ENCODE results near the gene C1QTNF3.

C1QTNF3 gene

GRCh38 chr5:34064656-34065055 is 21.6 kb upstream of the C1QTNF3 start:
- H3K9me3 ChIP-seq (ENCODE audit: control insufficient read depth in 1 of 2, low read length in 2 of 2) = no peaks in the 10 kb centered on the region
- no peak overlapping the region for H3K4me3 ChIP-seq (ENCODE audit: low read depth in 1 of 2, low read length in 2 of 2)

GRCh38 chr5:34062419-34062818 is 19.4 kb upstream of the C1QTNF3 start:
- H3K27me3 ChIP-seq (ENCODE audit: low read depth, low read length) = no peaks in the 10 kb centered on the region
- no peaks in the 10 kb centered on the region for H3K4me1 ChIP-seq (ENCODE audit: control insufficient read depth in 1 of 2, insufficient read depth in 2 of 2, low read length in 2 of 2)
- peaks cover 0 to 10% of the 10 kb centered on the region in 2 donors for H3K36me3 ChIP-seq (ENCODE audit: control insufficient read depth in 1 of 2, insufficient read depth in 2 of 2, low read length in 2 of 2)
- no peak overlapping the region for H3K27ac ChIP-seq (ENCODE audit: low read length)
- H3K9me3 ChIP-seq (ENCODE audit: control insufficient read depth in 1 of 2, low read length in 2 of 2) = no peaks in the 10 kb centered on the region
- H3K4me3 ChIP-seq (ENCODE audit: low read depth in 1 of 2, low read length in 2 of 2) = no peak overlapping the region

More at GRCh38 chr5:34064656-34065055, 21.6 kb upstream of the C1QTNF3 start:
- Histone ChIP-seq H3K4me1 (ENCODE audit: control insufficient read depth in 1 of 2, insufficient read depth in 2 of 2, low read length in 2 of 2) (no peaks in the 10 kb centered on the region), H3K27me3 (ENCODE audit: low read depth, low read length) (no peaks in the 10 kb centered on the region), H3K27ac (ENCODE audit: low read length) (no peak overlapping the region), H3K36me3 (ENCODE audit: control insufficient read depth in 1 of 2, insufficient read depth in 2 of 2, low read length in 2 of 2) (peaks cover 0 to 5% of the 10 kb centered on the region in 2 donors)

- no peaks in the 10 kb centered on the region for H3K4me1 ChIP-seq (ENCODE audit: control insufficient read depth in 1 of 2, insufficient read depth in 2 of 2, low read length in 2 of 2)
Measured at GRCh38 chr5:34061993-34062392, 19.0 kb upstream of the C1QTNF3 start.

GRCh38 chr5:34059977-34060376 is 17.0 kb upstream of the C1QTNF3 start:
- Histone ChIP-seq H3K4me3 (ENCODE audit: low read depth in 1 of 2, low read length in 2 of 2) (no peak overlapping the region), H3K27me3 (ENCODE audit: low read depth, low read length) (no peaks in the 10 kb centered on the region), H3K36me3 (ENCODE audit: control insufficient read depth in 1 of 2, insufficient read depth in 2 of 2, low read length in 2 of 2) (peaks cover 0 to 10% of the 10 kb centered on the region in 2 donors), H3K9me3 (ENCODE audit: control insufficient read depth in 1 of 2, low read length in 2 of 2) (no peaks in the 10 kb centered on the region), H3K27ac (ENCODE audit: low read length) (no peak overlapping the region), H3K4me1 (ENCODE audit: control insufficient read depth in 1 of 2, insufficient read depth in 2 of 2, low read length in 2 of 2) (no peaks in the 10 kb centered on the region)

More at GRCh38 chr5:34061993-34062392, 19.0 kb upstream of the C1QTNF3 start:
- Histone ChIP-seq H3K27me3 (ENCODE audit: low read depth, low read length) (no peaks in the 10 kb centered on the region), H3K36me3 (ENCODE audit: control insufficient read depth in 1 of 2, insufficient read depth in 2 of 2, low read length in 2 of 2) (peaks cover 0 to 10% of the 10 kb centered on the region in 2 donors), H3K9me3 (ENCODE audit: control insufficient read depth in 1 of 2, low read length in 2 of 2) (no peaks in the 10 kb centered on the region), H3K27ac (ENCODE audit: low read length) (no peak overlapping the region), H3K4me3 (ENCODE audit: low read depth in 1 of 2, low read length in 2 of 2) (no peak overlapping the region)

- no peak overlapping the region for H3K4me3 ChIP-seq (ENCODE audit: low read depth in 1 of 2, low read length in 2 of 2)
- peaks cover 0 to 5% of the 10 kb centered on the region in 2 donors for H3K36me3 ChIP-seq (ENCODE audit: control insufficient read depth in 1 of 2, insufficient read depth in 2 of 2, low read length in 2 of 2)
- H3K4me1 ChIP-seq (ENCODE audit: control insufficient read depth in 1 of 2, insufficient read depth in 2 of 2, low read length in 2 of 2) = no peaks in the 10 kb centered on the region
- H3K9me3 ChIP-seq (ENCODE audit: control insufficient read depth in 1 of 2, low read length in 2 of 2) = no peaks in the 10 kb centered on the region
- H3K27ac ChIP-seq (ENCODE audit: low read length) = no peak overlapping the region
- no peaks in the 10 kb centered on the region for H3K27me3 ChIP-seq (ENCODE audit: low read depth, low read length)
Measured at GRCh38 chr5:34058532-34058931, 15.5 kb upstream of the C1QTNF3 start.

GRCh38 chr5:34057569-34057968 is 14.6 kb upstream of the C1QTNF3 start:
- H3K4me3 ChIP-seq (ENCODE audit: low read depth in 1 of 2, low read length in 2 of 2) = no peak overlapping the region
- H3K27ac ChIP-seq (ENCODE audit: low read length) = no peak overlapping the region
- no peaks in the 10 kb centered on the region for H3K27me3 ChIP-seq (ENCODE audit: low read depth, low read length)
- peaks cover 0 to 2% of the 10 kb centered on the region in 2 donors for H3K4me1 ChIP-seq (ENCODE audit: control insufficient read depth in 1 of 2, insufficient read depth in 2 of 2, low read length in 2 of 2)
- peaks cover 0 to 5% of the 10 kb centered on the region in 2 donors for H3K36me3 ChIP-seq (ENCODE audit: control insufficient read depth in 1 of 2, insufficient read depth in 2 of 2, low read length in 2 of 2)
- no peaks in the 10 kb centered on the region for H3K9me3 ChIP-seq (ENCODE audit: control insufficient read depth in 1 of 2, low read length in 2 of 2)

- H3K4me3 ChIP-seq (ENCODE audit: low read depth in 1 of 2, low read length in 2 of 2) = no peak overlapping the region
- peaks cover 0 to 6% of the 10 kb centered on the region in 2 donors for H3K4me1 ChIP-seq (ENCODE audit: control insufficient read depth in 1 of 2, insufficient read depth in 2 of 2, low read length in 2 of 2)
- H3K36me3 ChIP-seq (ENCODE audit: control insufficient read depth in 1 of 2, insufficient read depth in 2 of 2, low read length in 2 of 2) = peaks cover 0 to 5% of the 10 kb centered on the region in 2 donors
- H3K27me3 ChIP-seq (ENCODE audit: low read depth, low read length) = no peaks in the 10 kb centered on the region
- H3K9me3 ChIP-seq (ENCODE audit: control insufficient read depth in 1 of 2, low read length in 2 of 2) = no peaks in the 10 kb centered on the region
- no peak overlapping the region for H3K27ac ChIP-seq (ENCODE audit: low read length)
Measured at GRCh38 chr5:34057118-34057517, 14.1 kb upstream of the C1QTNF3 start.

- Histone ChIP-seq H3K27me3 (ENCODE audit: low read depth, low read length) (no peaks in the 10 kb centered on the region), H3K4me3 (ENCODE audit: low read depth in 1 of 2, low read length in 2 of 2) (no peak overlapping the region), H3K9me3 (ENCODE audit: control insufficient read depth in 1 of 2, low read length in 2 of 2) (no peaks in the 10 kb centered on the region), H3K4me1 (ENCODE audit: control insufficient read depth in 1 of 2, insufficient read depth in 2 of 2, low read length in 2 of 2) (peaks cover 0 to 8% of the 10 kb centered on the region in 2 donors), H3K36me3 (ENCODE audit: control insufficient read depth in 1 of 2, insufficient read depth in 2 of 2, low read length in 2 of 2) (peaks cover 0 to 5% of the 10 kb centered on the region in 2 donors), H3K27ac (ENCODE audit: low read length) (no peak overlapping the region)
Measured at GRCh38 chr5:34055667-34056066, 12.7 kb upstream of the C1QTNF3 start.

- Histone ChIP-seq H3K9me3 (ENCODE audit: control insufficient read depth in 1 of 2, low read length in 2 of 2) (no peaks in the 10 kb centered on the region), H3K36me3 (ENCODE audit: control insufficient read depth in 1 of 2, insufficient read depth in 2 of 2, low read length in 2 of 2) (peaks cover 0 to 5% of the 10 kb centered on the region in 2 donors), H3K27ac (ENCODE audit: low read length) (no peak overlapping the region), H3K27me3 (ENCODE audit: low read depth, low read length) (no peaks in the 10 kb centered on the region), H3K4me3 (ENCODE audit: low read depth in 1 of 2, low read length in 2 of 2) (no peak overlapping the region), H3K4me1 (ENCODE audit: control insufficient read depth in 1 of 2, insufficient read depth in 2 of 2, low read length in 2 of 2) (peaks cover 0 to 8% of the 10 kb centered on the region in 2 donors)
Measured at GRCh38 chr5:34054400-34054729, 11.4 kb upstream of the C1QTNF3 start.

GRCh38 chr5:34053571-34054399 is 10.8 kb upstream of the C1QTNF3 start:
- Histone ChIP-seq H3K4me3 (ENCODE audit: low read depth in 1 of 2, low read length in 2 of 2) (no peak overlapping the region), H3K4me1 (ENCODE audit: control insufficient read depth in 1 of 2, insufficient read depth in 2 of 2, low read length in 2 of 2) (peaks cover 0 to 8% of the 10 kb centered on the region in 2 donors), H3K27ac (ENCODE audit: low read length) (peak overlapping the region; percentile 16), H3K27me3 (ENCODE audit: low read depth, low read length) (no peaks in the 10 kb centered on the region), H3K36me3 (ENCODE audit: control insufficient read depth in 1 of 2, insufficient read depth in 2 of 2, low read length in 2 of 2) (peaks cover 0 to 5% of the 10 kb centered on the region in 2 donors), H3K9me3 (ENCODE audit: control insufficient read depth in 1 of 2, low read length in 2 of 2) (no peaks in the 10 kb centered on the region)

GRCh38 chr5:34053133-34053532 is 10.1 kb upstream of the C1QTNF3 start:
- Histone ChIP-seq H3K27me3 (ENCODE audit: low read depth, low read length) (no peaks in the 10 kb centered on the region), H3K36me3 (ENCODE audit: control insufficient read depth in 1 of 2, insufficient read depth in 2 of 2, low read length in 2 of 2) (peaks cover 0 to 5% of the 10 kb centered on the region in 2 donors), H3K27ac (ENCODE audit: low read length) (peak overlapping the region; percentile 16), H3K4me3 (ENCODE audit: low read depth in 1 of 2, low read length in 2 of 2) (no peak overlapping the region), H3K9me3 (ENCODE audit: control insufficient read depth in 1 of 2, low read length in 2 of 2) (no peaks in the 10 kb centered on the region), H3K4me1 (ENCODE audit: control insufficient read depth in 1 of 2, insufficient read depth in 2 of 2, low read length in 2 of 2) (peaks cover 0 to 8% of the 10 kb centered on the region in 2 donors)

Measured in muscle layer of duodenum (tissue), 2 donors.